Measurements from ENCODE around the gene EXOC3L1.

- TF ChIP-seq, protein P1, sequence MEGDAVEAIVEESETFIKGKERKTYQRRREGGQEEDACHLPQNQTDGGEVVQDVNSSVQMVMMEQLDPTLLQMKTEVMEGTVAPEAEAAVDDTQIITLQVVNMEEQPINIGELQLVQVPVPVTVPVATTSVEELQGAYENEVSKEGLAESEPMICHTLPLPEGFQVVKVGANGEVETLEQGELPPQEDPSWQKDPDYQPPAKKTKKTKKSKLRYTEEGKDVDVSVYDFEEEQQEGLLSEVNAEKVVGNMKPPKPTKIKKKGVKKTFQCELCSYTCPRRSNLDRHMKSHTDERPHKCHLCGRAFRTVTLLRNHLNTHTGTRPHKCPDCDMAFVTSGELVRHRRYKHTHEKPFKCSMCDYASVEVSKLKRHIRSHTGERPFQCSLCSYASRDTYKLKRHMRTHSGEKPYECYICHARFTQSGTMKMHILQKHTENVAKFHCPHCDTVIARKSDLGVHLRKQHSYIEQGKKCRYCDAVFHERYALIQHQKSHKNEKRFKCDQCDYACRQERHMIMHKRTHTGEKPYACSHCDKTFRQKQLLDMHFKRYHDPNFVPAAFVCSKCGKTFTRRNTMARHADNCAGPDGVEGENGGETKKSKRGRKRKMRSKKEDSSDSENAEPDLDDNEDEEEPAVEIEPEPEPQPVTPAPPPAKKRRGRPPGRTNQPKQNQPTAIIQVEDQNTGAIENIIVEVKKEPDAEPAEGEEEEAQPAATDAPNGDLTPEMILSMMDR (conservative IDR thresholded peaks at IDR 0.05; ENCODE audit: low read depth, low read length), result peak; percentile 70
- no peak for TF ChIP-seq EZH2 (IDR thresholded peaks at IDR 0.05; ENCODE audit: low read length, unreplicated experiment)
These were observed 8.3 kb upstream of the EXOC3L1 start for GRCh38 chr16:67198238-67198734.
